GM19238 (cell line): ENCODE results near the gene FAM43A.
A peak's percentile ranks its signal among the peaks of the same experiment; 100 is the strongest.

Experiments used
- DNase-seq: peaks from one replicate; pipeline ENCODE4 v3.0.0; 2011; ENCODE audit warnings: low spot score; ENCODE audit not compliant: insufficient read length

The FAM43A gene

GRCh38 chr3:194675081-194675640 is 10.5 kb upstream of the FAM43A start:
- DNase-seq = no peak

DNA sequence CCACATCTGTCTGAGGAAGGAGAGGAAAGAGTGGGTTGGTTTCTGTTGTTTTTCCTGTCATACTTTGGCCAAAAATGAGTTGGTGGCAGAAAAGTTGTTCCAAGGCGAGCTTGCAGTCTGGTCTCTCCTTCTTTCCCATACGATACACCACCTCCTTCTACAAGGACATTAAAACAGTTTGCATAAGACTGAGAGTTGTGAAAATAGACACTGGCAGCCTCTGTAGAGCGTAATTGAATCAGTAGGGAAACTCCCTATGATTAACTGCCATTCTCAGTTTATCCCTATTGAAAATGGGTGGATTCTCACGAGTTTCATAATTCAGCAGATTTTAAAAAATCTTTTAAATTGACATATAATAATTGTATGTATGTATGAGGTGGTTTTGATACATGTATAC is 10.0 kb upstream of the FAM43A start:
- DNase-seq = no peak

- no peak for DNase-seq
Measured at GRCh38 chr3:194676471-194676870, 9.2 kb upstream of the FAM43A start.

DNA sequence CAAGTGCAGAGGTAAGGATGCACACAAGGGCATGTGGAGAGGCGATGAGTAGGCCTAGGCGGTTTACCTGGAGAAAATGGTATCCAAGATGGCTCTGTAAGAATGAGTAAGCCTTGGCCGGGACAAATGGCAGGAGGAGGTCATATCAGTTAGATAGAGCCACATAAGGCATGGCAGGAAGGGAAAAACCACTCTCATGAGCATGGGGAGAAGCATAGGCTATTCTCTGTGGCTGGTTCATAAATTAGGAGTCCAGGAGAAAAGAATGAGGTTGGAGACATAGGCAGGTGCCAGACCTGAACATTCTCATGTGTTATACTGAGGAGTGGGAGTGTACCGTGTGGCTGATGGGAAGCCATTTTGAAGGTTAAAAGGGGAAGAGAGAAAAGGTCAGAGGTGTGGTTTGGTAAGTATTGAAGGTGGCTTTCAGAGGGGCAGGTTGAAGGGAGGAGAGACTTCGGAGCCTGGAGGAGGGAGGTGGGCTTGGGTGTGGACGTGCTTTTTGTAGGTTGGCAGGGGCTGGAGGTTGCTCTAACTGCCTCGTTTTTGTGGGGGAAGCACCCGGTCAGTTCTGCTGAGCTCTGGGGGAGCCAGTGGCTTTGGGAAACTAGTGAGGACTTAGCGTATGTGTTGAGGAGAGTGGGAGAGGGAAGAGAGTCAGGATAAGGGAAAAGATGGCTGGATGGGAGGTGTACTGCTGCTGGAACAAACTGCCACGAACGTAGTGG is 4.6 kb upstream of the FAM43A start:
- DNase-seq = no peak

GRCh38 chr3:194682189-194682693 is 3.4 kb upstream of the FAM43A start:
- DNase-seq = no peak

- DNase-seq = peak; percentile 70
Measured at GRCh38 chr3:194682694-194683310, 2.9 kb upstream of the FAM43A start.

DNA sequence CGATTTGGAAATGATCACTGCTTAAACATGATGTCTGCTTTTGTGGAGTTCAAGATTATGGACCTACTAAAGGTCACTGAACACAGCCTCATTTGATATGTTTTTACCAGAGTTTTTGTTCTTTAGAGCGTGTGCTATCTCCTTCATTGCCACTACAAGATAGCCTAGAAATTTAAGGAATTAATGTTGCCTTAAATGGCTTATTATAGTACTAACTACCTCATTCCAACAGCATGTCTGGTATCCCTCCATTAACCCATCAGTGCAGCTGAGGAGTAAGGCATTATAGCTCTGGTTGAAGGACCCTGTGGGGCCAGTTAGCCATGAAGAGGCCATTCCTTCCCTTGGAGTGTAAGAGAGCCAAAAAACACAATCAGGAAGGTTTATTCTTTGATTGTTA is 2.3 kb upstream of the FAM43A start:
- DNase-seq = no peak

DNA sequence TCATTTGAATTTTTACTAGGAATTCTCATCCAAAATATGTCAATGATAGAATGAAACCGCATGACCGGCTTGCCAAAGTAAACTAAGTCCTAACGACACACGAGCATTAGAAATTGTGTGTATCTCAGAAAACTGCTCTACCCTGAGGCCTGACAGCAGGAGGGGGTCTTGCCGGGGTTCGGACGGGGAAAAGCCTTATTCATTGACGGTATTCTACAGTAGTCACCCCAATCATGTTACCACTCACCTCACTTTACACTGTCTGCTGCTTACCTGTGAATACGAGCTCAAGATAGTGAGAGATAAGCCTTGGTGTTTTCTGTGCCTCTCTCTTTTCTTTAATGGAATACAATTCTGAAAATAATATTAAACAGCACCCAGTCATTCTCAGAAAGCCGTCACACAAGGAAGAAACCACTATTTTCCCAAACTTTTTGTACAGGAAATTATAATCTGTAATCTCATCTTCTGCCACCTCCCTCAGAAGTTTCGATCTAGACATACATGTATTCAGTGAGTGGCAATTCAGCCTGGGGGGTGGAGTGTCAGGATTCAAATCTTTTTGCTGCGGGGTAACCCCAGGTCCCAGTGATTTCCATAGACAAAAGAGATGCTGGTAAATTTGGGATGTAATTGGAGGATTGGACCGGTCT is 492 bp upstream of the FAM43A start:
- DNase-seq = no peak

DNA sequence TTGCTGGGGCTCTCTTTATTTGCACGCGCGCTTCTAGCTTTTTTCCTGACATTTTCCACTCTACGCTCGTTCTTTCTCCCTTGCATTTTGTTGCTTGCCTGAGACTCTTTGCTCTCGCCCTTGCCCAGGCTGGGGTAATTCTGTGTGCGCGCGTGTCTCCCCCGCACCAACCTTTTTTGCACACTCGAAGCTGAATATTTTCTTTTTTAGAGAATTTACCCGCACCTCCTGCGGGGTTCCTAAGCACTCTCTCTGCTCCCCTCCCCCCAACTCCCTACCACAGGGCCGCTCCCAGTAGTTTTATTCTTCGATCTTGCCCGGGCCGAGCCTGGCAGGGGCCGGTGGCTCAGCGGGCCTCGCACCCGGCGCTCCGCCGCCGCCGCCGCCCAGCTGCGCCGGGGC is 732 bp downstream of the FAM43A start:
- DNase-seq = no peak

- DNase-seq = no peak
Measured at GRCh38 chr3:194686816-194687637, 1.3 kb downstream of the FAM43A start.

GRCh38 chr3:194687638-194688199 is 2.0 kb downstream of the FAM43A start:
- DNase-seq = peak; percentile 62

- peak; percentile 64 for DNase-seq
Measured at GRCh38 chr3:194688200-194688740, 2.6 kb downstream of the FAM43A start.

DNA sequence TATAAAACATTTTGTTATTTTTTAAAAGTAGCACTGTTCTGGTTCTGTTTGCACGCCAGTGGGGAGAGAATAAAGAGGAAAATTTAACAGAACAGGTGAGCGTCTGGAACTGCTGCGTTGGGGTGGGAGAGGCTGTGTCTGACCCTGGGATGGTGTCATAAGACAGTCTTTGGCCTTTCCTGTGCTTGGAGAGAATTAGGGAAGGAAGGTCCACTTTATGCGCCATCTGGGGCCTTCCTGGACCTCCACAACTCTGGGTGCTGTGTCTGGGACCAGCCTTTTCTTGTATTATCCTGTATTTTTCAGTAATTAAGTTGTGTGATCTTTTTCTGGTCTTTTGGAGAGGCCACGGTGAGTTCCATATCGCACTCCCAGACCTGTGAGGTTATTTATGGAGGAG is 3.3 kb downstream of the FAM43A start:
- no peak for DNase-seq

- DNase-seq = no peak
Measured at GRCh38 chr3:194689493-194689944, 3.8 kb downstream of the FAM43A start.

DNA sequence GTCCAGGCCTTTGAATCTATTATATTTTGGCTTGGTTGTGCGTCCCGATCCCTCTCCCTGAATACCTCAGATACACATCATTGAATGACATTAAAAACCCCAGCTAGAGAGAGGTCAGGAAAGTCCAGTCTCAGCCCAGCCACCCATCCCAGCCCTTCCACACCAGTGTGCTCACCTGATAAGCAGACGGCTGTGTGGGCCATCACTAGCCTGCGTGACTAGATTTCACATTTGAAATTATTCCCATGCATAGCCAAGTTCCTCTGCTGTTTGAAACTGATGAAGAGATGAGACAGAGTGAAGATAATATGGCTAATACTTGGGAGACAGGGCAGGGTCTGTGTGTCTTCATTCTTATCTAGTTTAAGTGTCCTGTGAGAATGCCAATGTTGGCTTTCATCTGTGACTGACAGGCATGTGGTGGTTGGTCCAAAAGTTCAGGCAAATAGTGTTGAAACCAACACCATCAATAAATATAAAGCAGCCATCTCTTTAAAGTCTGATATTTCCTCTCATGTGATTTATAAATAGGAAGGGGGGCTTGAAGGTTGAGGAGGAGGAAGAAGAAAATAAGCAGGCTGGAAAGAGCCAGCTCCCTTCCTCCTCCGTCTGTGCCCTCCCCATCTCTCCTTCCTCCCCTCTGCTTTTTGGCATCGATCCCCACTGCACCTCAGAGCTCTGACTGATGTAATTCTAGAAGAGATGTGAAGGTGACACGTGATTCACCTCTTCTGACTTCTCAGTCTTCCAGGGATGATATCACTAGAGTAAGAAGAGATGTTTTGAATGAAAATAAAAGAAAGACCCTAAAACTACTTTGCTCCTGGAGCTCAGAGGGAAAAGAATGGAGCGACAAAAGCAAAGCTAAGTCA is 5.1 kb downstream of the FAM43A start:
- DNase-seq = no peak

- peak; percentile 73 for DNase-seq
Measured at GRCh38 chr3:194691481-194692283, 6.0 kb downstream of the FAM43A start.

GRCh38 chr3:194696702-194697101 is 11.0 kb downstream of the FAM43A start:
- DNase-seq = no peak

DNA sequence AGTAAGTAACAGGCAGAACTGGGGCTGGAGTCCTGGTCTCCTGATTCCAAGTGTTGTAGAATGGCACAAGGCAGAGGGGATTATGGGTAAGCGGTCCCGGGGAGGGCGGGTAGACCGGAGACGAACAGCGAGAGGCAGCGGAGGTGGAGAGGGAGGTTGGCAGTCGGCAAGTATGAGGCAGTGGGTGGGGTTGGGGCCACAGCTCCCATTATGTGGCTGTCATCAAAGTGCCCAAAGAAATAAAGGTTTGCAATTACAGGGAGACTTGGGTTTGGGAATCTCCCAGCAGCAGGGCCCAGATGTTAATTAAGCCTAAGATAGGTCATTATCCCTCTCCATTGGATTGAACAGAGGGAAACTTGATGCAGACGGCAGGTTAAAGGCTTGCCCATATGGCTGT is 16.9 kb downstream of the FAM43A start:
- no peak for DNase-seq

DNA sequence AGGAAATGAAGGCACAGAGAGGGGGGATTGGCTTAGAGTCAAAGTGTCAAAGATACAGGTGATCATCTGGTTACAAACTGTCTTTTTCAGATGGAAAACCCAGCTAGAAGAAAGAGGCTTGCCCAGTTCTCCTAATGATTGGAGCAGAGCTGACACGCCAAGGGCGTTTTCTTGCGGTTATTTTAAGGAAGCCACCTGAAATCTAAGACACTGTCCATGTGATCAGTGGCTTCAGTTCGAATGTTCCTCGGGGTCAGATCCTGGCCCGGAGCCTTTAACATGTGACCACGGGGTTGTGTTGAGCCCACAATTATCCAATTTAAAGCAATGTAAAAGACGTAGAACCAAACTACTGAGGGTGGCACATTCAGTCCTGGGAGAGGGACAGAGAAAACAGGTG is 19.5 kb downstream of the FAM43A start:
- DNase-seq = no peak
